GM21619 (cell line): ENCODE measurements around the gene LCNL1.

ENCODE experiments used
- ATAC-seq: cut with Tn5 transposase; IDR thresholded peaks from one replicate; pipeline ENCODE4 v1.9.1; 2021; ENCODE audit not compliant: unreplicated experiment

Gene LCNL1

GRCh38 chr9:136973618-136974617, 8.9 kb upstream of the LCNL1 start:
- ATAC-seq, result no peak

- no peak for ATAC-seq
Observed at GRCh38 chr9:136974817-136975535, 7.8 kb upstream of the LCNL1 start.

GRCh38 chr9:136975644-136976043, 7.1 kb upstream of the LCNL1 start:
- no peak for ATAC-seq

GRCh38 chr9:136977223-136977622, 5.6 kb upstream of the LCNL1 start, which contains the start of gene PTGDS:
PTGDS (plus strand) TSS chr9:136977504; CDS start chr9:136977579, 75 bp downstream.
- ATAC-seq, result no peak

DNA sequence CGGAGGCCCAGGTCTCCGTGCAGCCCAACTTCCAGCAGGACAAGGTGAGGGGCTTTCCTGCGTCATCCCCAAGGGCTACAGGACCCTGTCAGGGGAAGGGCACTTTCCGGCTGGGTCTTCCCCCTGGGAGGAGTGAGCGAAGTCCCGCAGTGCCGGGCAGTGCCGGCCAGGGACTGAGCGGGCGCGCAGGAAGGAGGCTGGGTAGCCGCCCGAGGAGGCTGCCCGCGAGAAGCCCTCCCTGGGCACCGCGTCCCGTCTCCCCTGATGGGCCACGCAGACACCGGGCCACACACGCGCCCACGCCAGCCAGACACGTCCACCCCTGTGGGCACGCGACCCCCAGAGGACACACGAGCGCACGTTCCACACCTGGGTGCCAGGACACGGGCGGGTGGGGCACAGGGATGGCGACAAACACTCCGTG, 5.1 kb upstream of the LCNL1 start:
- ATAC-seq, result no peak

GRCh38 chr9:136978073-136978864, 4.5 kb upstream of the LCNL1 start:
- ATAC-seq, result no peak

DNA sequence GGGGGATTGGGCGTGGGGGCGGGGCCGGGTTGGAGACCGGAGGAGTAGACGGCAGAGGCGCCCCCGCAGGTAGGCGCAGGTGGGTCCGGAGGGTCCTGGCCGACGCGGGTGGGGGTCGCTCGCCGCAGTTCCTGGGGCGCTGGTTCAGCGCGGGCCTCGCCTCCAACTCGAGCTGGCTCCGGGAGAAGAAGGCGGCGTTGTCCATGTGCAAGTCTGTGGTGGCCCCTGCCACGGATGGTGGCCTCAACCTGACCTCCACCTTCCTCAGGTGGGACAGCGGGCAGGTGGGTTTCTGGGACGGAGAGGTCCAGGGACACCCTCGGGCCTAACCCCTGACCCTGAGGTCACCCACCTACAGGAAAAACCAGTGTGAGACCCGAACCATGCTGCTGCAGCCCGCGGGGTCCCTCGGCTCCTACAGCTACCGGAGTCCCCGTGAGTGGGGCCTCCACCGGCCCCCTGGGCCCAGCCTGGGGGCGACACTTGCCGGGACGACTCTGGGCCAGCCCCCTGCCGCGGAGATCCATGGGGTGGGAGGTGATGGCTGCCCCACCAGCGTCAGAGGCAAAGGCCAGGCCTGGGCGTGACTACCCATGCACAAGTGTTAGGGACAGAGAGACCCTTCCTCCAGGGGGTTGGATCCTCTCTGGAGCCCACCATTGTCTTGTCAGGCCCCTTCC, 3.8 kb upstream of the LCNL1 start:
- ATAC-seq, result no peak

DNA sequence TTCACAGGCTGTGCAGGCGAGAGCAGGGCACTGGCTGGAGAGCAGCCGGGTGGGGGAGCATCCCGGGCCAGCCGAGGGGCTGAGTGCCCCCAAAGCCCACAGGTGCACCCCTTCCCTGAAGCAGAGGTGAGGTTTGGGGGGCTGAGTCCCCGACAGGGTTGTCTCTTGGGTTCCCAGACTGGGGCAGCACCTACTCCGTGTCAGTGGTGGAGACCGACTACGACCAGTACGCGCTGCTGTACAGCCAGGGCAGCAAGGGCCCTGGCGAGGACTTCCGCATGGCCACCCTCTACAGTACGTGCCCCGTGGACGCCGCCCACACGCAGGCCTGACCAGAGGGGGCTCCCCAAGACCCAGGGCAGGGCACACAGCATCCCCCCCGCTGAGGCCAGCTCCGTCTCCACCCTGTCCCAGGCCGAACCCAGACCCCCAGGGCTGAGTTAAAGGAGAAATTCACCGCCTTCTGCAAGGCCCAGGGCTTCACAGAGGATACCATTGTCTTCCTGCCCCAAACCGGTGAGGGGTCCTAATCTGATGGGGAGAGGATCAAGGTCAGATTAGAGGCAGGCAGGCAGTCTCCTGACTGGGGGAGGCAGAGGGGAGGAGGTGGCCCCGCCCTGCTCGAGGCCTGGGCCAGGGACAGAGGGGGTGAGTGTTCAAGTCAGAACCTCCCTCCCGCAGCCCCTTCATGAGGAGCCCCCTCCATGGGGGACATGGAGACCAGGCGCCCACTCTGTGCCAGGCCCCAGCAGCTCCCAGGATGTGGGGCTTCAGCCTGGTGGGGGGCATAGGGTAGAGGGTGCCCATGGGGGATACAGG, 2.8 kb upstream of the LCNL1 start:
- ATAC-seq, result no peak

- no peak for ATAC-seq
Observed at GRCh38 chr9:136980669-136981478, 1.9 kb upstream of the LCNL1 start.

GRCh38 chr9:136981588-136982231, 1.1 kb upstream of the LCNL1 start:
- no peak for ATAC-seq

GRCh38 chr9:136983167-136983566, 374 bp downstream of the LCNL1 start:
- ATAC-seq, result no peak

DNA sequence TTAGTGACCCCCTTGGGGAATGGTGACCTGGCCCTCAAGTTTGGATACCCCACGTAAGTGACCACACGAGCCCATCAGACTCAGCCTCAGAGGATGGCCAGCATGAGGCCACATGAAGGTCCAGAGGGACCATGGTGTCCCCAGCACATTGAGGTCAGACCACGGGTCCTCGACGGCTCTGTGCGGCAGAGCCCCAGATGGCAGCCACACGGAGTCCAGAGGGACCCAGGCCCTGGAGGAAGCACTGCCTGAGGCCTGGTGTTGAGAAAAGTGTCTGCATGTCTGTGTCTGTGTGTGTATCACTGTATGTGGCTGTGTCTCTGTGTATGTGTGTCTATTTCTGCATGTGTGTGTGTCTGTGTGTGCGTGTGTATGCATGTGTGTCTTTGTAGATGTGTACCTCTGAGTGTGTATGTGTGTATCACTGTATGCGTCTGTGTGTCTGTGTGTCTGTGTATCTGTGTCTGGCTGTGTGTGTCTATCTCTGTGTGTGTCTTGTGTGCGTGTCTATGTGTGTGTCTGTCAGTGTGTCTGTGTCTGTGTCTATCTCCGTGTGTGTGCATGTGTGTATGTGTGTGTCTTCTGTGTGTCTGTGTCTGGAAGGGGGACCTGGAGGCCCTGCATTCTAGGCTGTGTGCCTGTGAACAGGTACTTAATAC, 992 bp downstream of the LCNL1 start:
- no peak for ATAC-seq

DNA sequence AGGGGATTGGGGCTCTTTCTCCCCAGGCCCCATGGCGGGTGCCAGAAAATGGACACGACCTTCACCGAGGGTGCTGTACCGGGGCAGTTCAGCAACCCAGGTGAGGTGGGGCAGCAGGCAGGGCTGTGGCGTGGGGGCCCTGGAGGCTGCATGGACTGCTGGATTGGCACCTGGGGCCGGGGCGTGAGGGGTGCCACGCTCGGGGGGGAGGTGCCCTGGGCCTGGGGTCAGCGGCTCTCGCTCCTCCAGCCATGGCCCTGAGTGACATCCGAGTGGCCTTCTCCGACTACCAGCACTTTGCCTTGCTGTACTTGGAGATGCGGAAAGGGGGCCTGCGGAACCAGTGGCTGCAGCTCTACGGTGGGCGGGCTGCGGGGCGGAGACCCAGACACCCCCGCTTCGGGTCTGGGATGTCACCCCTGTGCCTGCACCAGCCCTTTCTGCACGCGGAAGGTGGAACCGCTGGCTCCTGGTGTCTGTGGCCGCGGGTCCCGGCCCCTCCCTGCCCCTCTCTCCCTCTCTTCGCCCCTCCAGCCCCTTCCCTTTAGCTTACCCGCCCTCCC, 1.8 kb downstream of the LCNL1 start:
- ATAC-seq, result no peak

DNA sequence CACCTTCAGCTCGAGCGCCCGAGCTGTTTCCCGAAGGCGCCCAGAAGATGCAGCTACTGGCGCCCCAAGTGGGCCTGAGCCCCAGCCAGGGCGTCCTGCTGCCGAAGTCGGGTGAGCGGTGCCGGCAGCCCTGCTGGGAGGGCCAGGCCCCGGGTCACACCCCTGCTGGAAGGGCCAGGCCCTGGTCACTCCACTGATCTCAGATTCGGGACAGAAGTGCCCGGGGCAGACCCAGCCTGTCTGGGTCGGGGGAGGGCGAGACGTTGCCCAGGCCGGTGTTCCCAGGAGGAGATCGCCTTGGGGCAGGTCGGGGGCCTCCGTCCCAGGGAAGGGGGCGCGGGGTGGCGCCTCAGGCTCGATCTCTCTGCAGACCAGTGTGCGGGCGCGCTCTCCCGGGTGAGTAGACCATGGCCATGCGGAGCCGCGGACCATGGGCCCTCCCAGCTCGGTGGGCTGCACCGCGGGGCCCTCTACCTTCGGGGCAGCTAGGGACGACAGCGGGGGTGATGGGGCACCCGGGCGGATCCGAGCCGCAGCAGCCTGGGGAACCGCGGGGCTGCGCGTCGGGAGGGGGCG, 2.3 kb downstream of the LCNL1 start:
- no peak for ATAC-seq

DNA sequence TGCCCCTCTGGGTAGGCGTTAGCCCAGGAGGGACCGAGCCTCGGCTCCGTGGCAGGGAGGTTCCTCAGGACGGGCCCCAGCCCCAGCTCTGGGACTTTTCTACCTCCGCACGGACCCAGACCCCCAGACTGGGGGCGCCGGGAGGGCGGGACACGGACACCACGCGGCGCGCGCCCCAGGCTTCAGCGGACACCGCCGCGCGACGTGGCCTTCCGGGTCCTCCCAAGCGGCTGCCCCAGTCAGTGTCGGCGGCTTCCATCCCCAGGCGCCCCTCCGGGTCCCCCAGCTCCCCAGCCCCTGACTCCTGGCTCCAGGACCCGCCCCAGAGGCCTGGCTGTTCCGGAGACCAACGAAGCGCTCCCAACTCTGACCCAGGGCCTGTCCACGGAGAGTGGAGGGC, 3.1 kb downstream of the LCNL1 start:
- no peak for ATAC-seq

DNA sequence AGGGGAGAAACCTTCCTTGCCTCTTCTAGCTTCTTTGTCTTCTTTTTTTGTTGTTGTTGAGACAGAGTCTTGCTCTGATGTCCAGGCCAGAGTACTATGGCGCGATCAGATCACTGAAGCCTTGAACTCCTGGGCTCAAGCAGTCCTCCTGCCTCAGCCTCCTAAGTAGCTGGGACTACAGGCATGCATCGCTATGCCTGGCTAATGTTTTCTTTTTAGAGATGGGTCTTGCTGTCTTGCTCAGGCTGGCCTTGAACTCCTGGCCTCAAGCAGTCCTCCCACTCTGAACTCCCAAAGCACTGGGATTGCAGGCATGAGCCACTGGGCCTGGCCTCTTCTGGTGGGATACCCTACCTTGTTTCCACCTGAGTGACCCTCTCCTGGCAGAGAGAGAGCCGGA, 6.1 kb downstream of the LCNL1 start:
- ATAC-seq, result no peak

DNA sequence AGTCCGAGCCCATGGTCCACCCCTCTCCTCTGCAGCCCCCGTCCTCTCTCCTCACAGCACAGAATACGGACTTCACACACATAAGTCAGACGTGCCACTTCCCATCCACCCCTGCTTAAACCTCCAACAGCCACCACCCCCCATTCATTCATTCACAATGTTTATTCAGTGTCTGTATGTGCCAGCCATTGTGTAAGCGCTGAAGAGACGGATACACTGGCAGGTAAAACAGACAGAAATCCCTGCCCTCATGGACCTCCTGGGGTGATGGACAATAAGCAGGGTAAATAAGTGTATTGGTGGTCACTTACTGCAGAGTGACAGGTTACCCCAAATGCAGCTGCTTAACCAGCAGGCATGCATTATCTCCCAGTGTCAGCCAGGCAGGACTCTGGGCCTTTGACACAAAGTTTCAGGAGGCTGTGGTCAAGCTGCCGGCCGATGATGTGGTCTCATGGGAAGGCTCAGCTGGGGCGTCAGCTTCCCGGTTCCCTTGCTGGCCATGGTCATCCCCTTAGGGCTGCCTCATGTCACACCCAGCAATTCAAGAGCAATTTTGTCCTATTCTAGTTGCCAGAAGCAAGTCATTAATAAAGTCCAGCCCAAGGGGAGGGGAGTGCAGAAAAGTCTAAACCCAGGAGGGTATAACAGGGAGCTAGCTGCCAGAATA, 7.6 kb downstream of the LCNL1 start:
- no peak for ATAC-seq
